Measurements from ENCODE around the gene NUAK2. TPM values are rescaled to one million over a fixed set of nuclear protein-coding genes. Genes with fewer than 3 reads are reported as not detected.

NUAK2 gene
- total and polyA plus RNA-seq, 2 of the 8 experiments (the other 6 are each of a cell fraction or from before 2014, with no cell fraction given) = 9.4 to 12.9 TPM

DNA sequence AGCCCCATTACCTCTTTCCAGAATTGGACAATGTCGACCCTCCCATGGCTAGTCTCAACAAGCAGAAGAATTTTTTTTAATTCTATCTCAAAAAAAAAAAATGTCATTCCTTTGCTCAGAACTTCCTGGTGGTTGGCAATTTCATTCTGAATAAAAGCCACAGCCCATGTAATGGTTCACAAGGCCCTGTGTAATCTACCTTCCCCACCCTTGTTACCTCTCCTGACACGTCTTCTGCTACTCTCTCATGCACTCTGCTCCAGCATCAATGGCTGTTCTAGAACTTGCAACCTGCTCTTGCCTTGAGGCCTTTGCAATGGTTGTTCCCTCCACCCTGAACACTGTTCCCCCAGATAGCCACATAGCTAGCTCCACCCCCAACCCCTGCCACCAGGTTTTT lies 25.4 kb downstream of the NUAK2 start:
- Histone ChIP-seq H2BK20ac (ENCODE audit: low read length) (peak overlapping the region; percentile 100), H2AK5ac (ENCODE audit: low read depth, low read length) (peak overlapping the region; percentile 98), H3K4me3 (ENCODE audit: extremely low read depth in 1 of 4, insufficient read depth in 2 of 4, low read depth in 3 of 4, low read length in 4 of 4) (no peak overlapping the region; a peak in 1 of 8 replicates), H2AFZ (ENCODE audit: low read length) (no peak overlapping the region), H3K27me3 (replicated peaks in 1 of 4; ENCODE audit: control insufficient read depth in 3 of 4, extremely low read depth in 1 of 4, insufficient read depth in 3 of 4, low read length in 3 of 4) (no peaks in the 10 kb centered on the region; a peak in 1 of 7 replicates), H4K5ac (ENCODE audit: insufficient read length, low read depth, low read length) (peak overlapping the region; percentile 50), H4K91ac (replicated peaks; ENCODE audit: insufficient read length, low read length) (no peak overlapping the region), H3K27ac (ENCODE audit: low read depth, low read length) (no peak overlapping the region), H3K4ac (replicated peaks; ENCODE audit: insufficient read length, low read depth, low read length) (peak overlapping the region; percentile 55), H4K20me1 (replicated peaks in 1 of 2; ENCODE audit: control insufficient read depth in 1 of 2, insufficient read depth in 2 of 2, low read length in 2 of 2) (no peaks in the 10 kb centered on the region), H3K36me3 (ENCODE audit: control insufficient read depth in 2 of 4, insufficient read depth in 4 of 4, low read length in 3 of 4) (no peaks in the 10 kb centered on the region), H3K4me2 (ENCODE audit: insufficient read depth in 1 of 2, low read depth in 2 of 2, low read length in 2 of 2) (no peak overlapping the region), H2BK120ac (replicated peaks; ENCODE audit: low read depth, low read length) (peak overlapping the region; percentile 97), H2BK15ac (ENCODE audit: low read length) (peak overlapping the region; percentile 95; the same call in 1 of the 2 replicates), H3K14ac (ENCODE audit: insufficient read length) (no peak overlapping the region), H2BK5ac (ENCODE audit: low read depth, low read length) (peak overlapping the region; percentile 99; the same call in 1 of the 2 replicates), H3K23me2 (ENCODE audit: low read depth, low read length) (no peaks in the 10 kb centered on the region; the same call in 1 of the 2 replicates), H3K56ac (replicated peaks; ENCODE audit: insufficient read length, low read depth, low read length) (no peak overlapping the region), H3K79me1 (ENCODE audit: low read depth, low read length) (no peaks in the 10 kb centered on the region), H3K79me2 (ENCODE audit: control insufficient read depth in 1 of 2, insufficient read depth in 2 of 2, low read length in 2 of 2) (no peaks in the 10 kb centered on the region), H4K8ac (ENCODE audit: extremely low read depth, insufficient read depth, low read length) (no peak overlapping the region), H3K4me1 (replicated peaks in 1 of 4; ENCODE audit: control insufficient read depth in 3 of 4, insufficient read depth in 4 of 4, low read length in 3 of 4) (peaks cover 32 to 46% (median 35%) of the 10 kb centered on the region in 4 experiments), H2BK12ac (ENCODE audit: low read depth, low read length) (peak overlapping the region; percentile 98), H3K9me3 (ENCODE audit: insufficient read depth in 2 of 2, low read depth in 1 of 2, low read length in 1 of 2) (no peaks in the 10 kb centered on the region), H3K18ac (ENCODE audit: extremely low read depth, low read length) (peak overlapping the region; percentile 80; the same call in 1 of the 2 replicates), H3K23ac (ENCODE audit: insufficient read length) (no peak overlapping the region), H3K9ac (replicated peaks in 1 of 4; ENCODE audit: extremely low read depth in 1 of 4, low read depth in 3 of 4, low read length in 3 of 4) (no peak overlapping the region)
- ChIA-PET CTCF (ENCODE audit: partially characterized antibody) (interaction anchor here (16.9 to 67.1 kb wide), 2 partner anchors 23 to 26 kb away, joined by 313 to 2424 read pairs; partner anchors contain the start of gene NUAK2), POLR2A (ENCODE audit: partially characterized antibody) (interaction anchor here (1.4 to 4.7 kb wide), 5 partner anchors 9 to 23 kb away, joined by 3 to 38 read pairs (median 9); partner anchors contain the start of gene NUAK2)
- FAIRE-seq (no peak), DNase-seq (ENCODE audit: low read depth in 1 of 2, low spot score in 2 of 2) (no peak)
- WGBS, 2 experiments (ENCODE audit: extremely low coverage in 1 of 2, insufficient coverage in 1 of 2, insufficient read length in 1 of 2, insufficient replicate concordance in 2 of 2, low coverage in 1 of 2, low lambda C conversion rate in 2 of 2, missing lambda C conversion rate in 1 of 2) = 94% methylated on average over 2 of the region's 2 CpGs; no CpG with 5 or more reads in 1 of the 2 experiments
- TF ChIP-seq, protein P1, sequence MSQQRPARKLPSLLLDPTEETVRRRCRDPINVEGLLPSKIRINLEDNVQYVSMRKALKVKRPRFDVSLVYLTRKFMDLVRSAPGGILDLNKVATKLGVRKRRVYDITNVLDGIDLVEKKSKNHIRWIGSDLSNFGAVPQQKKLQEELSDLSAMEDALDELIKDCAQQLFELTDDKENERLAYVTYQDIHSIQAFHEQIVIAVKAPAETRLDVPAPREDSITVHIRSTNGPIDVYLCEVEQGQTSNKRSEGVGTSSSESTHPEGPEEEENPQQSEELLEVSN (IDR thresholded peaks at IDR 0.05) = no peak
- TF ChIP-seq CTBP2 (IDR thresholded peaks at IDR 0.05; ENCODE audit: borderline replicate concordance, insufficient read depth, insufficient read length, low read length) = no peak
- TF ChIP-seq KDM5A (IDR thresholded peaks at IDR 0.05; ENCODE audit: low read length) = no peak
- no peak for TF ChIP-seq SIX5 (IDR thresholded peaks at IDR 0.05; ENCODE audit: low read depth, low read length)
- TF ChIP-seq SAP30 (IDR thresholded peaks at IDR 0.05; ENCODE audit: insufficient read depth, insufficient replicate concordance, low read length) = no peak
- TF ChIP-seq CBX8 (IDR thresholded peaks at IDR 0.05; ENCODE audit: borderline replicate concordance, low read depth, low read length) = no peak
